Mesenchymal stem cell (in vitro differentiated cells and primary cell): ENCODE measurements around the gene MACROH2A1.

ENCODE experiments used
- DNase-seq: peaks from one replicate; pipeline ENCODE4 v3.0.0-alpha.2; 2013
- H2AFZ ChIP-seq: one replicate; pipeline ENCODE4 v1.6.1; 2013; ENCODE audit warnings: low read depth, mild to moderate bottlenecking, control low read depth, inconsistent platforms, low read length, moderate library complexity
- H2AK5ac ChIP-seq: 2 replicates; pipeline ENCODE4 v1.6.1; 2013; ENCODE audit warnings: low read length, moderate library complexity, mild to moderate bottlenecking, inconsistent platforms; ENCODE audit not compliant: severe bottlenecking
- H2BK120ac ChIP-seq: one replicate; pipeline ENCODE4 v1.6.1; 2013; ENCODE audit warnings: low read depth, mild to moderate bottlenecking, inconsistent platforms, low read length, moderate library complexity
- H2BK12ac ChIP-seq, 2 experiments: one replicate each; pipeline ENCODE4 v1.6.1; 2013; ENCODE audit warnings: inconsistent platforms in 2 of 2, low read length in 2 of 2, mild to moderate bottlenecking in 2 of 2, moderate library complexity in 2 of 2, control low read depth in 1 of 2
- H2BK15ac ChIP-seq: one replicate; pipeline ENCODE4 v1.6.1; 2013; ENCODE audit warnings: mild to moderate bottlenecking, low read depth, inconsistent platforms; ENCODE audit not compliant: poor library complexity, severe bottlenecking
- H2BK5ac ChIP-seq: 2 replicates; pipeline ENCODE4 v1.6.1; 2013; ENCODE audit warnings: low read depth, mild to moderate bottlenecking, low read length, control low read depth, inconsistent platforms; ENCODE audit not compliant: poor library complexity, severe bottlenecking
- H3K14ac ChIP-seq, 2 experiments: one replicate each; pipeline ENCODE4 v1.6.1; 2013; ENCODE audit warnings: inconsistent platforms in 2 of 2, low read length in 2 of 2, control low read depth in 1 of 2, mild to moderate bottlenecking in 1 of 2, moderate library complexity in 1 of 2
- H3K18ac ChIP-seq, 2 experiments: one replicate each; pipeline ENCODE4 v1.6.1; 2013; ENCODE audit warnings: inconsistent platforms in 2 of 2, low read length in 2 of 2, control low read depth in 1 of 2, low read depth in 1 of 2, mild to moderate bottlenecking in 1 of 2
- H3K23ac ChIP-seq, 2 experiments: one replicate each; pipeline ENCODE4 v1.6.1; 2013; ENCODE audit warnings: inconsistent platforms in 2 of 2, low read length in 2 of 2, mild to moderate bottlenecking in 2 of 2, moderate library complexity in 2 of 2, control low read depth in 1 of 2
- H3K27ac ChIP-seq: 2 replicates; pipeline ENCODE4 v1.5.1; 2013; ENCODE audit warnings: mild to moderate bottlenecking, moderate library complexity, low read length, control low read depth, inconsistent platforms; ENCODE audit not compliant: poor library complexity, severe bottlenecking
- H3K27me3 ChIP-seq, 2 experiments: 2 replicates each; pipeline versions ENCODE4 v1.6.1 to v1.7.0; 2013; ENCODE audit warnings: low read length in 2 of 2, mild to moderate bottlenecking in 2 of 2, moderate library complexity in 2 of 2, control low read depth in 1 of 2, inconsistent platforms in 1 of 2; ENCODE audit not compliant: control insufficient read depth in 1 of 2, insufficient read depth in 1 of 2
- H3K36me3 ChIP-seq, 2 experiments: 2 replicates each; pipeline versions ENCODE4 v1.6.1 to v1.7.0; 2013; ENCODE audit warnings: low read length in 2 of 2, control low read depth in 1 of 2, inconsistent platforms in 1 of 2, low read depth in 1 of 2, mild to moderate bottlenecking in 1 of 2; ENCODE audit not compliant: insufficient read depth in 2 of 2, control insufficient read depth in 1 of 2
- H3K4ac ChIP-seq, 2 experiments: one replicate each; pipeline ENCODE4 v1.6.1; 2013; ENCODE audit warnings: inconsistent platforms in 2 of 2, low read length in 2 of 2, mild to moderate bottlenecking in 2 of 2, moderate library complexity in 2 of 2, control low read depth in 1 of 2, low read depth in 1 of 2
- H3K4me1 ChIP-seq: 2 replicates; pipeline ENCODE4 v1.6.1; 2013; ENCODE audit warnings: low read depth, low read length, control low read depth; ENCODE audit not compliant: control insufficient read depth, insufficient read depth
- H3K4me2 ChIP-seq: 2 replicates; pipeline ENCODE4 v1.6.1; 2013; ENCODE audit warnings: low read length, mild to moderate bottlenecking, inconsistent platforms; ENCODE audit not compliant: poor library complexity, severe bottlenecking
- H3K4me3 ChIP-seq, 2 experiments: 2 replicates each; pipeline versions ENCODE4 v1.5.1 to v1.7.0; 2013; ENCODE audit warnings: low read length in 2 of 2, mild to moderate bottlenecking in 2 of 2, control low read depth in 1 of 2, low read depth in 1 of 2; ENCODE audit not compliant: insufficient read depth in 1 of 2
- H3K79me1 ChIP-seq: replicated peaks from 2 replicates; pipeline ENCODE4 v1.6.1; 2013; ENCODE audit warnings: mild to moderate bottlenecking, control low read depth, low read length, inconsistent platforms; ENCODE audit not compliant: poor library complexity, severe bottlenecking
- H3K9ac ChIP-seq: 2 replicates; pipeline ENCODE4 v1.7.0; 2013; ENCODE audit warnings: mild to moderate bottlenecking, low read length, moderate library complexity
- H3K9me3 ChIP-seq: 2 replicates; pipeline ENCODE4 v1.7.0; 2013; ENCODE audit warnings: mild to moderate bottlenecking, low read length; ENCODE audit not compliant: control insufficient read depth
- H4K8ac ChIP-seq: one replicate; pipeline ENCODE4 v1.6.1; 2013; ENCODE audit warnings: inconsistent platforms, mild to moderate bottlenecking, low read length, moderate library complexity
- H4K91ac ChIP-seq: one replicate; pipeline ENCODE4 v1.6.1; 2013; ENCODE audit warnings: mild to moderate bottlenecking, low read length, inconsistent platforms
- WGBS: methylation state at CpG from one replicate; pipeline ENCODE4 v1.1.7; 2013; ENCODE audit warnings: mixed read lengths; 5-methylcytosine and 5-hydroxymethylcytosine counted together

Gene MACROH2A1

DNA sequence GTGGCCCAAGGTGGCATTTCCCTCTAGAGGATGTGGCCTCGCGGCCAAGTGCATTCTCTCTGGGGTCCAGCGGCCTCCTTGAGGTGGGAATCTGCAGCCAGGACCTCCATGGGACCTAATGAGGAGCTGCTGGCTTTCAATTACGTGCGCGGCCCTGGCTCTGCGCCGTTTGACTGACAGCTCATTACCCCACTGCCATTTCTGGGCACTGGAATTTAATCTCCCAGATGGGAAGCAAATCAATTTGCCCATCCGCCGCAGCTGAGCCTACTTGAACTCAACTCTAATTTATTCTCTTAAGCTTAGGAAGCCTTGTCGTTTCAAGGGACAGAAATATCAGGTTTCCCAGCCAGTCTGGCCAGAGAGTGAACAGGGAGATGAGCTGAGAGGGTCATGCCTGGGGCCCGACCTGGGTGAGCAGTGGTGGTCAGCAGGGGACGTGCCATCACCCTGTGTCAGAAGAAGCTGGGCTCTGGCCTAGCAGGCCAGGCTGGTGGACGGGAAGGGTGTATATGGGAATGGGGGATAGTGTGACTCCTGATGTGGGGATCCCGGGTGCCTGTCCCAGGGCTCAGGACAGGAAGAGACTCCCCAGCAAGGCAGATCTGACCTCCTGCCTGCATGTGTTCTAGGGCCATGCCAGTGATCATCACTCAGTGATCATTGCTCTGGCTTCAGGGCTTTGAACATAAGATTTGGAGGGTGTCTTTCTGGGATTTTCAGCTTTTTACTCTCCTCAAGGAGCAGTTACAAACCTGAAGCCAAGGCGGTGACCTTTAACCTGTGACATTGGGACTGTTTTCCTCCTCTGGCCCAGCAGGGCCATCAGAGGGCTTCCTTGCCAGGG lies 69.7 kb downstream of the MACROH2A1 start:
- Histone ChIP-seq H3K36me3 (peaks cover 29 to 30% of the 10 kb centered on the region in 2 experiments), H2BK120ac (no peak overlapping the region), H3K9ac (no peak overlapping the region), H3K14ac (peak overlapping the region in 1 of 2 experiments; percentile 26), H3K23ac (peak overlapping the region in 1 of 2 experiments; percentile 15), H3K4ac (no peak overlapping the region), H3K4me1 (peaks cover 2% of the 10 kb centered on the region), H3K79me1 (peaks cover 2% of the 10 kb centered on the region), H3K18ac (peak overlapping the region in 1 of 2 experiments; percentile 23), H3K4me3 (no peak overlapping the region), H3K27ac (no peak overlapping the region), H3K27me3 (peaks cover 0 to 7% of the 10 kb centered on the region in 2 experiments), H2BK15ac (no peak overlapping the region), H2AK5ac (no peak overlapping the region), H2BK12ac (peak overlapping the region in 1 of 2 experiments; percentile 37), H3K9me3 (no peaks in the 10 kb centered on the region), H4K8ac (no peak overlapping the region), H3K4me2 (no peak overlapping the region), H4K91ac (no peak overlapping the region), H2BK5ac (no peak overlapping the region), H2AFZ (no peak overlapping the region)
- no peak for DNase-seq
- WGBS: 97% methylated on average over 15 of the region's 16 CpGs

GRCh38 chr5:135328128-135328687 lies 70.8 kb downstream of the MACROH2A1 start:
- H3K27ac ChIP-seq: no peak overlapping the region
- H3K23ac ChIP-seq: no peak overlapping the region
- H3K4me3 ChIP-seq: no peak overlapping the region
- no peak overlapping the region for H3K9ac ChIP-seq
- H2BK15ac ChIP-seq: no peak overlapping the region
- no peak overlapping the region for H2AK5ac ChIP-seq
- H3K36me3 ChIP-seq: peaks cover 19 to 23% of the 10 kb centered on the region in 2 experiments
- H3K4me2 ChIP-seq: no peak overlapping the region
- H2BK5ac ChIP-seq: no peak overlapping the region
- no peak overlapping the region for H3K14ac ChIP-seq
- H3K27me3 ChIP-seq: peaks cover 0 to 7% of the 10 kb centered on the region in 2 experiments
- no peaks in the 10 kb centered on the region for H3K9me3 ChIP-seq
- H3K18ac ChIP-seq: no peak overlapping the region
- no peak overlapping the region for H2BK12ac ChIP-seq
- no peak overlapping the region for H3K4ac ChIP-seq
- H3K4me1 ChIP-seq: no peaks in the 10 kb centered on the region
- H2BK120ac ChIP-seq: no peak overlapping the region
- H4K91ac ChIP-seq: no peak overlapping the region
- no peak for DNase-seq
- WGBS: 97% methylated on average over 5 of the region's 5 CpGs
- H3K79me1 ChIP-seq: peaks cover 2% of the 10 kb centered on the region
- H4K8ac ChIP-seq: no peak overlapping the region
- no peak overlapping the region for H2AFZ ChIP-seq

DNA sequence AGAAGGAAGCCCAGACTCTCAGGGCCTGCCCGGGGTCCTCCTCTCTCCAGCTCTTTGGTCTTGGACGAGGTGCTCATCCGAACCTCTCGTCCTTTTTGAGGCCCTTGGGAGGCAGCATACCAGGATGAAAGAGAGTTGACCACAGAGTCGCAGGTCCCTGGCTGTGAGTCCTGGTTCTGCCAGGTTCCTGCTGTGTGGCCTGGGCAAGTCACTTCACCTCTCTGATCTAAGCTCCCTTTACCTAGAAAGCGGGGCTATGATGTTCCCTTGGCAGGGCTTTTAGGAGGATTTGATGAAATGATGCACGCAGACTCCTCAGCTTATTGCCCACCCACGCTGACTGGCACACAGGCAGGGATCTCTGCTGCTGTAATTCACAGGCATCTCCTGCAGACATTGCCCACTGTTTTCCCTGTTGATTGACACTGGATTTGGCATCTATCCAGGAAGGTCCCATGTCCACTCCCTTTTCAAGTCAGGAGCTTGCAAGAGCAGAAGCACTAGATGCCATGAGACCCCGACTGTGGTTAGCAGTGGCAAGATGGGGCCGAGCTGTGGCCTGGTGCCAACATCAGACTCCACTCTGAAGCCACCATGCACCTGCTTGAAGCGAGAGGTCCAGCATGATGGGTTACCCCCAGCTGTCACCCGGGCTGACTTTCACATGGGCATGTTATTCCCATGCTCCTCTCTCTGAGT lies 71.5 kb downstream of the MACROH2A1 start:
- WGBS: 96% methylated on average over 12 of the region's 12 CpGs

More for the DNA sequence above, 71.5 kb downstream of the MACROH2A1 start:
- Histone ChIP-seq H2BK120ac (no peak overlapping the region), H3K9ac (no peak overlapping the region), H3K18ac (no peak overlapping the region), H3K4ac (no peak overlapping the region), H3K79me1 (peaks cover 2% of the 10 kb centered on the region), H3K4me2 (no peak overlapping the region), H2AFZ (no peak overlapping the region), H3K4me3 (no peak overlapping the region), H3K14ac (no peak overlapping the region), H2AK5ac (no peak overlapping the region), H2BK12ac (no peak overlapping the region), H4K91ac (no peak overlapping the region), H2BK5ac (no peak overlapping the region), H3K27me3 (peaks cover 0 to 7% of the 10 kb centered on the region in 2 experiments), H3K4me1 (no peaks in the 10 kb centered on the region), H4K8ac (no peak overlapping the region), H3K23ac (no peak overlapping the region), H3K27ac (no peak overlapping the region), H3K36me3 (peaks cover 14 to 23% of the 10 kb centered on the region in 2 experiments), H3K9me3 (no peaks in the 10 kb centered on the region), H2BK15ac (no peak overlapping the region)
- no peak for DNase-seq
